ENCODE data around the gene RNF182. TPM values are rescaled to one million over a fixed set of nuclear protein-coding genes. Genes with fewer than 3 reads are reported as not detected.

The RNF182 gene
- total RNA-seq, 1 experiment from 2014 or later = 3.7 TPM

- peaks cover 3 to 4% of the 10 kb centered on the region in 2 experiments; a peak in 3 of 5 replicates for H3K9me3 Mint-ChIP-seq
- H3K36me3 Mint-ChIP-seq (ENCODE audit: insufficient read depth in 1 of 3, low read depth in 3 of 3) = peaks cover 0 to 10% (median 0%) of the 10 kb centered on the region in 3 experiments; a peak in 2 of 7 replicates
- Histone ChIP-seq H4K20me1 (ENCODE audit: control insufficient read depth, insufficient read depth, insufficient read length) (no peaks in the 10 kb centered on the region), H2AK5ac (ENCODE audit: insufficient read length, low read length) (no peak overlapping the region), H3K27me3 (ENCODE audit: insufficient read depth, low read length) (no peaks in the 10 kb centered on the region), H3K79me2 (ENCODE audit: insufficient read depth, low read length) (no peaks in the 10 kb centered on the region), H3K27ac (ENCODE audit: insufficient read length, low read depth, low read length) (no peak overlapping the region), H3K14ac (ENCODE audit: insufficient read depth, low read length) (no peak overlapping the region), H3T11ph (ENCODE audit: low read length) (no peak overlapping the region), H2AFZ (ENCODE audit: low read length) (no peak overlapping the region), H2BK20ac (ENCODE audit: low read depth, low read length, poor library complexity, severe bottlenecking) (no peak overlapping the region), H2BK5ac (ENCODE audit: insufficient read length, low read length) (no peak overlapping the region), H3K9ac (ENCODE audit: extremely low read depth, insufficient read length, low read length) (no peak overlapping the region), H3K79me1 (ENCODE audit: insufficient read depth, low read depth, low read length, poor library complexity, severe bottlenecking) (no peaks in the 10 kb centered on the region), H2BK12ac (ENCODE audit: insufficient read length, low read depth, low read length) (no peak overlapping the region), H3K18ac (ENCODE audit: insufficient read length, low read depth, low read length) (no peak overlapping the region), H3K56ac (ENCODE audit: insufficient read length, low read depth, low read length) (no peak overlapping the region), H4K91ac (ENCODE audit: insufficient read length, low read depth, low read length) (no peak overlapping the region), H3K23ac (ENCODE audit: insufficient read length, low read depth, low read length) (no peak overlapping the region), H2BK120ac (ENCODE audit: low read depth, low read length, poor library complexity, severe bottlenecking) (no peak overlapping the region), H3K23me2 (ENCODE audit: insufficient read length, low read depth, low read length, poor library complexity, severe bottlenecking) (no peaks in the 10 kb centered on the region), H3K4ac (ENCODE audit: low read depth, low read length) (no peak overlapping the region), H3K9me3 (ENCODE audit: control insufficient read depth, low read depth, low read length) (no peaks in the 10 kb centered on the region), H4K5ac (ENCODE audit: insufficient read length, low read depth, low read length) (no peak overlapping the region), H2BK15ac (ENCODE audit: low read depth, low read length) (no peak overlapping the region), H3K4me1 (ENCODE audit: insufficient read depth, low read length) (no peaks in the 10 kb centered on the region), H4K8ac (replicated peaks; ENCODE audit: insufficient read length, low read depth, low read length) (no peak overlapping the region), H3K4me2 (ENCODE audit: insufficient read depth, insufficient read length, low read length) (no peak overlapping the region)
- TF ChIP-seq CTCF (conservative IDR thresholded peaks at IDR 0.05) = no peak
- no peak overlapping the region for H3K4me3 Mint-ChIP-seq
- no peak for DNase-seq
- WGBS (ENCODE audit: extremely low coverage, insufficient read length, low lambda C conversion rate) = no CpG with 5 or more reads among the region's 2 CpGs
- no peak overlapping the region; a peak in 1 of 7 replicates for H3K27ac Mint-ChIP-seq
- no peaks in the 10 kb centered on the region for H3K27me3 Mint-ChIP-seq (ENCODE audit: low read depth)
- H3K4me1 Mint-ChIP-seq = peaks cover 4 to 7% of the 10 kb centered on the region in 2 experiments; a peak in 3 of 4 replicates
Measured at GRCh38 chr6:13885601-13886000, 39.2 kb upstream of the RNF182 start.
